SK-N-MC (cell line): ENCODE data around the gene TMEM63C.

Source experiments
- EZH2 ChIP-seq: fragments of 200-600 bp; sonication (generic); IDR thresholded peaks from one replicate; pipeline ENCODE4 v1.6.1; 2017; ENCODE audit warnings: antibody characterized with exemption
- POLR2AphosphoS5 ChIP-seq: IDR thresholded peaks from 2 replicates; pipeline ENCODE4 v1.6.1; 2012; ENCODE audit warnings: mild to moderate bottlenecking, low read depth, low read length, borderline replicate concordance

- TF ChIP-seq EZH2 (no peak), POLR2AphosphoS5 (no peak)
Observed at GRCh38 chr14:77231721-77232120, 50.1 kb downstream of the TMEM63C start.
